SH-SY5Y (cell line): Measurements from ENCODE around the gene ABHD12.

ENCODE experiments used
- GATA2 ChIP-seq: IDR thresholded peaks from 2 replicates; pipeline ENCODE4 v1.6.1; 2011; ENCODE audit warnings: mild to moderate bottlenecking, low read depth, low read length
- GATA3 ChIP-seq: IDR thresholded peaks from 2 replicates; pipeline ENCODE4 v1.6.1; 2011; ENCODE audit warnings: low read depth, mild to moderate bottlenecking, low read length, moderate library complexity

ABHD12 gene

GRCh38 chr20:25310921-25311728, 79.5 kb downstream of the ABHD12 start:
- TF ChIP-seq GATA3, result no peak
- TF ChIP-seq GATA2, result no peak

DNA sequence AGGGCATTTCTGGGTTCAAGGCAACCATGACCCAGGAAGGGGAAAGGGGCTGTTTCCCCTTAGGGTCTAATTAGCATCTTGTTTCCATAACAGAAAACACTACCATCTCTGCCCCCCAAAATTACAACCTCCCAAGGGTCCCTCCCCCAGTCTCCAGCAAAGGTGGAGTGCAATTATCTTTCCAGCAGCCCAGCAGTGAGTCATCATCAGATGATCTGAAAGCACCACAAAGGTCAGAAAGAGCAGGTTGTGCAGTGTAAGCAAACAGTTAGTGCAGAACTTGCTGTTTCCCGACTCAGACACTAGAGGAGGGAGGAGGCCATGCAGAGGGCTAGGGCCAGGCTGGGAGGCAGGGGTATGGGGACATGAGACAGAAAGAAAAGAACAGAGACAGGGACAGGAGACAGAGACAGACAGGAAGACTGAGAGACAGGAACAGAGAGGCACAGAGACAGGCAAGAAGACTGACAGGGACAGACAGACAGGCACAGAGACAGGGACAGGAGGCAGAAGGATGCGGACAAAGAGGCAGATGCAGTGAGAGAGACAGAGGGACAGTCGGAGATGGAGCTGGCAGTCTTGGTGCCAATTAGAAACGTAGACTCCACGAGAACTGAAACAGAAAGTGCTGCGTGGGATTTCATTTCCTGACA, 80.2 kb downstream of the ABHD12 start:
- no peak for TF ChIP-seq GATA2
- no peak for TF ChIP-seq GATA3

DNA sequence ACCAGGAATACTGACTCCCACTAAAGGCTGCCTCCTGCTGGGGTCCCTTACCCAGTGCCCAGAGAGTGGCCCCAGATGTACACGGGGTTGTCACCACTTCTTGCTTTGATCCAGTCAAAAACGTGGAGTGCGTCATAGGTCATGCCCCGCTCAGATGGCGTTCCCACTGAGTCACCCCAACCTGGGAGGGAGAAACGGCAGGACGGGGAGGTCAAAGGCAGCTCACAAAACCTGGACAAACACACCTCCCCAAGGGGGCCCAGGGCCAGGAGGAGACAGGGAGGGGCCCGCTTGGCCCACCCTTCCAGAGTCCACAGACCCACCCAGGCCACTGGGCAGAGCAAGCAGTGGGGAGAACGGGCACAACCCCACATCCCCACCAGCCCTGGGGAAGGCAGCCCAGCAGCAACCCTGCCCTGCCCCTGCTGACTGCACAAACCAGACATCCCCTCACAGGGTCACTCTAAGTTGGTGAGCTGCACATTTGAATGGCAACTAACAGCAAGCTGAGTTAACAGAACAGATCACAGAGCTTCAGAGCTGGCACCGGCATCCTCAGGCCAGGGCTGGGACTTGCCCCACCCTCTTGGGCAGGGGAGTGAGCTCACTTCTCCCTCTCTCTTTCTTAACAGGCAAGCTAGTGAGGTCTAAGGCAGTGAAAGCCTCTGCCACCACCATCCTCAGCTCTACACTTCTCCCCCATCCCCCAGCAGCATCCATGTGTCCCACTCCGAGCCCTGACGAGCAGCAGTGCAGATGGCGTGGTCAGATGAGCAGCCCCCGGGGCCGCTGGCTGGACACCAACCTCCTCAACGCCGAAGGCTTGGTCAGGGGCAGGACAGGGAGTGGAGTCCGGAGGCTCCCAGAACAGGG, 81.0 kb downstream of the ABHD12 start:
- TF ChIP-seq GATA3 (no peak), GATA2 (no peak)

- TF ChIP-seq GATA3 (no peak), GATA2 (no peak)
Measured at GRCh38 chr20:25308671-25309394, 81.8 kb downstream of the ABHD12 start.

DNA sequence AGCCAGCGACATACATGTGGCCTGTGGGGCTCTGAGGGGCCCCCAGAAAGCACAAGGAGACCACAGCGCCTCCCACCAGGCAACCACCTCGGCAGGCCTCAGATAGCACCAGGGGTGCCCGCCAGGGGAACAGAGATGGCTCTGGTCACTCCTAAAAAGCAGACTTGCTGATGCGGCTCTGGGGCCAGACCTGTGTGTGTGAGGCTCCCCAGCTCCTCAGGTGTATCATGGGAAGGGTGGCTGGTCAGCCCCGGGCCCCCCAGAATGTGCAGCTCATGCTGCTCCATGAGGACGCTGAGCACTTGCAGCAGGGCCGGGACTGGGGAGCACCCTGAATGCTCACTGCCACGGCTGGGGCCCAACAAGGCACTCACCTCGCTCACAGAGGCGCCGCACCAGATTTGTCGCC, 82.5 kb downstream of the ABHD12 start:
- TF ChIP-seq GATA3 (no peak), GATA2 (no peak)

- no peak for TF ChIP-seq GATA3
- TF ChIP-seq GATA2, result no peak
Measured at GRCh38 chr20:25306991-25307903, 83.4 kb downstream of the ABHD12 start.

GRCh38 chr20:25304025-25304549, 86.5 kb downstream of the ABHD12 start:
- TF ChIP-seq GATA3, result no peak
- no peak for TF ChIP-seq GATA2

DNA sequence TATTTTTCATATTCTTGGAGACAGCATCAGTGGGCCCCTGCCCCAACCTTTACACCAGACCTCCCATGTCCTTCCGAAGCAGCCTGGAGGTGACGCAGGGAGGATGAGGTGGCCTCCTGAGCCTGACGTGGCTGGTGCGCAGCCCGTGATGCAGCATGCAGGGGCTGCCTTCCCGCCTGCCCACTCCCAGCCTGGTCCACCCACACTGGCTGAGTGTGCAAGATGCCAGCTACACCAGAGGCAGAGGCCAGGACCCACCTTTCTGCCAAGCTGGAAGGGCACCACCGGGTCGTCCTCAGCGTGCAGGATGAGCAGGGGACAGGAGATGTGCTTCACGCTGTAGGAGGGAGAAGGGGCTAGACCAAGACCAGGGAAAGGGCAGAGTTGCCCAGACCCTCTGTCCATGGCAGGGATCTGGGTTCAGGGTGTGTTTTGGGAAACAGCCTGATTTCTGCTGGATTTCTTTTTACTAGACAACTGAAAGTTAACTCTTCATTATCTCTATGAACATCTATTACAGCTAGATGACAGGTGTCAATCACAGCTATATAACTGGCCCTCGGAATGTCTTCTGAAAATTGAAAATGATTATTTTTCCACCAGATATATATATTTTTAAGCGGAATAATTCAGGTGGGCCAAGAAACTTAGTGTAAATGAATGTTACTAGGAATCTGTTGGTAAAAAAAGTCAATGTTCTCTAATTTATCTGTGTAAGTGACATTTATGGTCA, 87.2 kb downstream of the ABHD12 start:
- TF ChIP-seq GATA3 (no peak), GATA2 (no peak)

GRCh38 chr20:25302596-25302995, 88.0 kb downstream of the ABHD12 start:
- no peak for TF ChIP-seq GATA2
- TF ChIP-seq GATA3, result no peak

DNA sequence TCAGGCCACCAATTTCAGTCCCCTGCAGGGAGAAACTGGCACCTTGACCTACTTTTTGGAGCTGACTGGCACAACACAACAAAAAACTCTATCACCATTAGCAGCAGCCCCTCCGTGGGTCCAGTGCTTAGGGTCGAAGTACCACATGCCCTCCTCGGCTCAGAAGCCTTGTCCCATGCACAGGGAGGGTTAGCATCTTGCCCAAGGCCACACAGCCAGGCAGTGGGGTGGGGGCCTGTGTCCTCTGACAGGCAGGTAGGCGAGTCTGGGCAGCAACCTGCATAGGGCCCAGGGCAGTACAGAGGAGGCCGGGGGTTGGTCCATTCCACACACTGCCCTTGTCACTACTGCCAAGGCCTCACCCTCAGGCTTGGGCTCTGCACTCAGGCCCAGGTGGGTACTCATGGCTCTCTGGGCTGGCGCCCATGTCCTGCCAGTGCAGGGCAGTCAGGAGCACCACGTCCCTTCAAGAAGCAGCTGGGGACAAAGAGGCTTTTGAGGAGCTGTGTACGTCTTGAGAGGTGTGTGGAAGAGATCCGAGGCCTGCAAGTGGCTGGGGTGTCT, 89.2 kb downstream of the ABHD12 start:
- no peak for TF ChIP-seq GATA3
- no peak for TF ChIP-seq GATA2

GRCh38 chr20:25300496-25301170, 90.0 kb downstream of the ABHD12 start:
- TF ChIP-seq GATA2 (no peak), GATA3 (no peak)

DNA sequence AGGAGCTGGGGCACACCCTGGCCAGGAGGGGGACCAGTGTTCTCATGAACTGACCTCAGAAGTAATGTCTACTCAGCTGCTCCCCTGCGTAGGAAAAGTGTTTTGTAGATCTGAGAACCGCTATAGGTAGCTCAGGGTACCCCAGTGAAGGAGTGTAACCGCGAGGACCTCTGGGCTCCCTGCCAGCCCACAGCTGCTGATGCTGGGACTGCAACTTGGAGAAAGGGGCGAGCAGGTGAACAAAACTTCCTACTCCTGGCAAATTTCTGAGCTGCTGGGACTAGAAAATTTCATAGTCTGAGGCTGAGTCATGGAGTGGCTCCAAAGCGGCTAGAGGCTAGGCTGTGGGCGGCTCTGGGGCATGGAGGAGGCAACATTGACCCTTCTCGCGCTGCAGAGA, 90.8 kb downstream of the ABHD12 start:
- TF ChIP-seq GATA3 (no peak), GATA2 (no peak)
